NAMALWA (cell line): ENCODE measurements around the gene FAM53A.
"Not testable (repeated sequence)": the region's sequence is repeated elsewhere in the genome, so short reads cannot be mapped to it uniquely, and the experiment has no call there.

Experiments used
- DNase-seq: peaks from one replicate; pipeline ENCODE4 v3.0.0-alpha.2; 2015; ENCODE audit warnings: low spot score

FAM53A gene

DNA sequence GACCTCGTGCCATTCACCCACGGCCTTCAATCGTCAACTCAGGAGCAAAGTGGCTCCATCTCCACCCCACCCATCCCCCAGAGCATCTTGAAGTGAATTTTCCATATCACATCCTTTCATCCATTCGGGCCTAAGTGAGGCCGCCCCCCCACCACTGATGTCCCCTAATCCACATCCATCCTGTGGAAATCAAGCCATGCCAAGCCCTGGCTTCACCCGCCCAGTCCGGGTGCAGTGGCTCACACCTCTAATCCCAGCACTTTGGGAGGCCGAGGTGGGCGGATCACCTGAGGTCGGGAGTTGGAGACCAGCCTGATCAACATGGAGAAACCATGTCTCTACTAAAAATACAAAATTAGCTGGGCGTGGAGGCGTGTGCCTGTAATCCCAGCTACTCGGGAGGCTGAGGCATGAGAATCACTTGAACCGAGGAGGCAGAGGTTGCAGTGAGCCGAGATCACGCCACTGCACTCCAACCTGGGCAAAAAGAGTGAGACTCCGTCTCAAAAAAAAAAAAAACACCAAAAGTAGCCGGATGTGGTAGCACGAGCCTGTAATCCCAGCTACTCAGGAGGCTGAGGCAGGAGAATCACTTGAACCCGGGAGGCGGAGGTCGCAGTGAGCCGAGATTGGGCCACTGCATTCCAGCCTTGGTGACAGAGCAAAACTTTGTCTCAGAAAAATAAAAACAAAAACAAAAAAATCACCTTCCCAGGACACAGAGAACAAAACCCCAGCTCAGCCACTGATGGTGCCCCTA, 76.5 kb downstream of the FAM53A start:
- DNase-seq: not testable (repeated sequence)

DNA sequence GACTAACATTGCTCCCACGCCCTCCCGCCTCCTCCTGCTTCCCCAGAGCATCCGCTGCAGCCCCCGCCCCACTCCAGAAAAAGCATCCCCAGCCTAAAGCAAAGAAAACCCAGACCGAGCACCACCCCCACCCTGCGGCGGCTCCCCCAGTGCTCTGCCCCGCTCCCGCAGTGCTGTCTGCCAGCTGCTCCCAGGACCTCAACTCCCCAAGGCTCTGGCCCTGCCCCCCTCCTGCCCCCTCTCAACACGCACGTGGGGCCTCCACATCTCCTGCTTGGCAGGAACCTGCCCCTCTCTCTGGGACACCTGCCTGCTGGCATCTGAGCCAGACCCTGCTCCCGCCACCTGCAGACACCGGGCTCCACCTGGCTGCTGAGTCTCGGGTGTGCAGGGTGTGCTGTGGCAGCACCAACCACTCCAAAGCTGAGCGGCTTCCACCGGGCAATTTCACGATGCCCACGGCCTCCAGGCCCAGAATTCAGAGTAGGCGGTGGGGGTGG, 79.4 kb downstream of the FAM53A start:
- no peak for DNase-seq

GRCh38 chr4:1604181-1604705, 79.9 kb downstream of the FAM53A start:
- DNase-seq: no peak

DNA sequence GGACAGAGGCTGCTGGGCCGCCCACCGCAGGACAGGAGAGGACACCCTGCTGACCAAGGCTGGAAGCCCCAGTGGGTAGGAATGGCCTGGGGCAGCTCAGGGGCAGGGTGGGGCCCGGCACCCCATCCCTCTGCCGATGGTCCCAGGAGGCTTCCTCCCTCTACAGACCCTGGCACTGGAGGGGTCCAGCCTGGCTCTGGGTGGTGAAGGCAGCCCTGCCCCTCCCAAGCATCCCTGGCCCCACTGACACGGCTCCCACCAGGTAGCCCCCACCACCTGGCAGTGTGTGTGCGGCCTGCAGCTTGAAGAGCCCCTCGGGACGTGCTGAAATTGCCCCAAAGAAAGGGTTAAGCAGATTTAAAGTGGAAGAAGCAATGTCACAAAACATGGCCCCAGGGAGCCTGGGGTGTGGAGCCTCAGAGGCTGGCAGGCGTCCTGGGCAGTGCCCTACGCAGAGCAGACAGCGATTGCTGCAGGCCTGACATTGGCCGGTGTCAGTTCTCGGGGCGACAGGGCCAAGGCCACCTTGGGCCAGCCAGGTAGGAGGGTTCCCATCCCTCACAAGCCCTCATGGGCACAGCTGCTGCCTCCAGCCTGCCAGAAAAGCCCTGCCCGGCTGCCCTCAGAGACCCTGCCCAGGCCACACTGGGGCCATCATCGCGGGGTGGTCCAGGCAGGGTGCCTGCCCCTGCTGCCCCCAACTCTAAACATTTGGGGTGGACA, 80.5 kb downstream of the FAM53A start:
- no peak for DNase-seq

DNA sequence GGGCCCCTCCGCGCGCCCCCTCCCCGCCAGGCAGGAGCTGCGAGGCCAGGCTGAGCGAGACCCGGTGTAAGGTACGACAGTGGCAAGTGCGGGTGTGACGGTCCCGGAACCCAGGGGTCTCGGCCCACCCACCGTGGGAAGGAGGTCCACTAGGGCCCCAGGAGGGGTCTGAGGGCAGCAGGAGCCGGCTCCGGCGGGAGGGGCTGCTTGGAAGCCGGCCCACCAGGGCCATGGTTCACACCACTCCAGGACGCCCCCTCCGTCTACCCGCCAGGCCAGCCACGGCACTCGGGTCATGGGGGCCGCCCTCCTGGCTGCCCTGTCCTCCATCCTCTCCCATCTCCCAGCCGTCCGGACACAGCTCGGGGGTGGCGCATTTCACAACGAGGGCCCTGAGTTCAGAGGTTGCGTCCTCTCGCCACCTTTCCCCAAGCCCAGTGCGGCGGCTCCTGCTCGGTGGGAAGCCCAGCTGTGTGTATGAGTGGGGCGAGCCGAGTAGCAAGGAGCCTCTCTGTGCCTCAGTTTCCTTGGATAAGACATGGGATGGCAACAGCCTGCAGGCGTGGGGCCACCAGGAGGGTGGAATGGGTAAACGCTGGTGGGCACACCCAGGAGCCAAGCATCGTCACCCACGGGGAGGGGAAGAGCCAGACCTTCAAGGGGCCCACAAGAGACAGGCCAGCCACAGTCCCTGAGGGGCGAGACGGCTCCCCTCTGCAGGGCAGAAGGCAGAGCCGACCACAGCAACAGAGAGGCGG, 81.3 kb downstream of the FAM53A start:
- no peak for DNase-seq

DNA sequence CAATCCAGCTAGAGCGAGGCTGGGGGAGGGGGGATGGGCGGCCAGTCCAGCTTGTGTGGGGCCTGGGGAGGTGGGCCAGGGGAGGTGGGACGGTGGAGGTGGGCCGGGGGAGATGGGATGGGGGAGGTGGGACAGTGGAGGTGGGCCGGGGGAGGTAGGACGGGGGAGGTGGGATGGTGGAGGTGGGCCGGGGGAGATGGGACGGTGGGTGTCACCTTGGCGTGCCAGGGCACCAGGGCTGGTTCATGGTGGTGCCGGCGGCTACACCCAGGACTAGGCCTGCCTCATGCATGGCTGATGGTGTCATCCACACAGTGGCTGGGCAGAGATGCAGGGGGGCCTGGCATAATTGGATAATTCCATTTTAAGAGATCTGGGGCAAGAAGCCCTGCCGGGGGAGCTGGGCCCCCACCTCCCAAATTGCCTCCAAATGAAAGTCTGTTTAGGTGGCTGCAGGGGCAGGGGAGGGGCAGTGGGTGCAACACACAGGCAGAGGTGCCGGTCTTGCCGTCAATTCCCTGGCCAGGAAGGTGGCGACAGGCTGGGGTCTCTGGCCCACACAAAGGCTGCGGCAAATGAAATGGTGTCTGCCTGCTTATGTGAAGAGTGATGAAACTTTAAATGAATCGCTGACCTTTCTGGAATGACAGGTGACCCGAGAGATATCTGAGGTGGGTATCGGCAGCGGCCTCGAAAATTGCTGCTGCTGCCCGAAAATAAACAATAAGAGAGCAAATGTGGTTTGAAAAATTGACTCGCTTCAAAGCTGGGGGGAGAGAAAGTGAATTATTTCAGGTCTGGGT, 82.1 kb downstream of the FAM53A start:
- DNase-seq: no peak

DNA sequence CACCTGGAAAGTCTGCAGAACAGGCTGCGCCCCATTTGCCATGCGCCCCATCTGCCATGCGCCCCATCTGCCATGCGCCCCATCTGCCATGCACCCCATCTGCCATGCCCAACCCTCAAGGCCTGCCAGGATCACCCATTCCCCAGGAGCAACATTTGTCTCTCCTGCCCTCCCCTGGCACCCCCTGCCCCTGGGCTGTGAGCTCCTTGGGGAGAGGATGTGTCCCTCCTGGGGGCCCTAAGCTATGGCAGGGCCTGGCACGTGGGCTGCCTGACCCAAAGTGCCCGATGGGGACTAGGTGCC, 82.6 kb downstream of the FAM53A start:
- DNase-seq: no peak

GRCh38 chr4:1600811-1601532, 83.1 kb downstream of the FAM53A start:
- no peak for DNase-seq

- no peak for DNase-seq
Measured at GRCh38 chr4:1600211-1600780, 83.8 kb downstream of the FAM53A start.

DNA sequence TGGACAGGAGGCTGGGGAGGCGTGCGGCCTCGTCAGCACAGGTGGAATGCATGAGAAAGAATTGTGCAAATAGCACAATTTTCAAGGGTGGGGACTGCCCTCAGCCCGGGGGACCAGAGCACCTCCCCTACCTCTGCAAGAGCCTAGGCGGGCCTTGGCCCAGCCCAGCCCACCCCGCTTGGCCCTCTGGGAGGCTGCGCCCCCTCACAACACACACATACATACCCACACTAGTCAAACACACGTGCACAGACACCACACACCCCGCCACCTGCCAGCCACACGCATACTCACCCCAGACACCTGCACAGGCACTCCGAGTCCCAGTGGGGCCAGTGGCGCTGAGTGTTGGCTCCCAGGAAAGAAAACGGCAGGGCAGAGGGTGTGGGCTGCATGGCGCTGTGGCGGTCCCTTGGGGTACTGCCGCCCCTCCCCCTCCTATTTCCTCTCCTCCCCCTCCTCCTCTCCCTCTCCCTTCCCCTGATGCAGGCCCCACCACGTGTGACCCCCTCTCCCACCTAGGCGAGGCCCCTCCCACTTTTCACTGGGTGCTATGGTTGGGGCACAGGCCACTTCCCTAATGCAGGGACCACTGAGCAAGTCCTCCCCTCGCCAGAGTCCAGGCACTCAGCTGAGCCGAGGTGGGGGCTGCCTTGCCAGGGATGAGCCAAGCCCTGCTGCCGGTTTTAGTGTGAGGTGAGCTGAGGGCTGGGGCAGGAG, 84.5 kb downstream of the FAM53A start:
- DNase-seq: no peak

GRCh38 chr4:1599026-1599481, 85.1 kb downstream of the FAM53A start:
- DNase-seq: no peak

- no peak for DNase-seq
Measured at GRCh38 chr4:1598206-1599025, 85.7 kb downstream of the FAM53A start.

GRCh38 chr4:1597021-1597931, 86.8 kb downstream of the FAM53A start:
- DNase-seq: no peak

DNA sequence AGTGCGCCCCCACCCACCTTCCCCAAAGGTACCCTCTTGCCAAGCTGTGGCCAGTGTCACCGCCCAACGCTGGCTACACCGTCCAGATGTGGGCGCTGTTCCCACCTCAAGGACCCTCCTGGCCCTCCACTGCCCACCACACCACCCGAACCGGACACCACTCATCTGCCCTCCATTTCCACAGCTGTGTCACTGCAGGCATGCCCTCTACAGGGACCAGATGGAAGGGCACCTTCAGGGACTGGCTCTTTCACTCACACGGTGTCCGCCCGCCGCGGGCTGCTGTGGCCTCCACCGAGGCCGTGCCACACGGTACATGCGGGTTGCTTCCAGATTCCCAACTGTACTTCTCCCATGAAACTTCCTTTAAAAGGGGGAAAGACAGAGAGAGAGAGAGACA, 87.7 kb downstream of the FAM53A start:
- DNase-seq: no peak

DNA sequence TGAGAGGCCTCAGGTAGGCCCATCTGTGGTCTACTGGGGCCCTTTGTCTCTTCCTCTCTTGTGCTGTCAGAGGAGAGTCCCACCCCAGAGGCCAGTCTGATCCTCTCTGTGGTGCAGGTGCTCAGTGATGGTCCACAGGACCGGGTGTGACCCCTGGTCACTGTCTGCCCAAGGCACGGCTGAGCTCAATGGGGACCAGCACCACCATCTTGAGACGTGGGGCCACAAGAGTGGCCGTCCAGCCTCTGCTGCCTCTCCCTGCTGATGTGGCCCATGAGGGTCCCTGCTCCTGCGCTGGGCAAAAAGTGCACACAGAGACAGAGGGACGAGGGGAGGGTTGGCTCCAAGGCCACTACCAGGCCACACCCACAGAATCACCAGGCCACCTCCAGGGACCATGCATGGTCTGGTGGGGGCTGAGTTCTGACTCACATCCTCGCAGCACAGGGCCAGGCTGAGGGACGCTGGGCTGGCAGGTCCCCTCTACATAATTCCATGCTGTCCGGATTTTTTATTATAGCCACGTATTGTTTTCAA, 88.3 kb downstream of the FAM53A start:
- no peak for DNase-seq

DNA sequence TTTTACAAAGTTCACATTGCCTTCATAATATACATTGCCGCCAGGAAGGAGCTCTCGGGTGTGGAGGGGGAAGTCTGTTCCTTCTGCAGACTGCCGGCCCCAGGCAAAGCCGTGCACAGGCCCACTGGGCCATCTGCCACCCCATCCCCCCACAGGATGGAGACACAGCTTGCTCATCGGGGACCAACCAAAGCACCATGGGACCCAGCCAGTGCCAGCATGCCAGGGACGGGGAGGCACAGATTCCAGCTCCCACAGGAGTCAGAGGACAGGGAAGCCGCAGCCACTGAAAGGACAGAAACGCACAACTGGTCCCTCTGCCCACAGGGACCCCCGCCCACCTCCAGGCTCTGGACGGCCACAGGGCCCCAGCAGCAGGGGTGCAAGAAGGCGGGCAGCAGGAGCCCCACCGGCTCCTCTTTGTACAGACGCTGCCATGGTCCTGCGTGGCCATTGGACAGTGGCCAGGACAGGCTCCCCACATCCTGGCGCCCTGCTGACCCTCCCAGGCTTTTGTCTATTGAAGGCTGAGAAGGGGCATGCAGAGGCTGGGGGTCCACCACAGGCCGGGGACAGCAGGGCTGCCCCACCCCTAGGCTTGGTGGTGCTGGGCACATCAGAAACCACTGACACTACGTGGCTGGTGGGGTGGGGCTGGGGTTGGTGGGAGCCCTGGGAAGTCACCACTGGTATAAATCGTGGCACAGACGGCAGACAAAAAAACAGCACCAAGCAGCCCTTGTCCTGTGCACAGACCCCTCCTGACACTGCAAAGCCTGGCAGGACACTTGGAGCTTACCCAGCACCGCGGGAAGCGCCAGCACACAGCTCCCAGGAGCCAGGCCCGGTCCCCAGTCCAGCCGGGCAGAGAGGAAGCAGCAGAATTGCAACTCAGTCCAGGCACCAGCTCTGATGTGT, 89.0 kb downstream of the FAM53A start:
- no peak for DNase-seq

- no peak for DNase-seq
Measured at GRCh38 chr4:1593881-1594345, 90.2 kb downstream of the FAM53A start.
